Measurements from ENCODE around the gene FCHO1. TPM values are rescaled to one million over a fixed set of nuclear protein-coding genes. Genes with fewer than 3 reads are reported as not detected.

Gene FCHO1
- total and polyA plus RNA-seq, 10 of the 15 experiments (the other 5 are each of a cell fraction or from before 2014, with no cell fraction given), result 0.14 to 45.8 (median 15.8) TPM

DNA sequence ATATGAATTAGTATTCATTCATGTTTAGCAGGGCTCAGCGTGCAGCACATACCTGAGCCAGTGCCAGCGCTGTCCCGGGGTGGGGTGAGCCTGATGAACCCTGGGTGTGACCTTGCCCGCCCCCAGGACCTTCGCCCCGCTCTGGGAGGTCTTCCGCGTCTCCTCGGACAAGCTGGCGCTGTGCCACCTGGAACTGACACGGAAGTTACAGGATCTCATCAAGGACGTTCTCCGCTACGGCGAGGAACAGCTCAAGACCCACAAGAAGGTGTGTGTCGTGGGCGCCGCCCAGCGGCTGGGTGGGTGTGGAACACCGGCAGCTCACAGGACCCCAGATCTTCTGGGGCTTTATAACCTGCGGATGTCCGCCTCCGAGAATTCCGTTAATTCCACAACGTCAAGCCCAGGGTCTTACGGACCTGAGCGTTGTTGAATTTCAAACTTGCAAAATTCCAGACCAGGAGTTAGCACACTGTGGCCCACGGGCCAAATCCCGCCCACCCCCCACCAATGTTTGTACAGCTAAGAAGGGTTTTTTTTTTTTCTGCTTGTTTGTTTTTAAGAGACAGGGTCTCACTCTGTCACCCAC, 15.4 kb downstream of the FCHO1 start:
- WGBS (ENCODE audit: insufficient coverage, insufficient replicate concordance, low lambda C conversion rate, missing lambda C conversion rate), result 24% methylated on average over 29 of the region's 29 CpGs
- H3K36me3 ChIP-seq (ENCODE audit: control insufficient read depth in 2 of 2, insufficient read depth in 2 of 2, low read length in 1 of 2), result peaks cover 10 to 16% of the 10 kb centered on the region in 2 experiments
- no peak overlapping the region for H3K27ac ChIP-seq (ENCODE audit: control insufficient read depth, insufficient read depth)
- H3K9ac ChIP-seq (ENCODE audit: control insufficient read depth, insufficient read depth, low read length), result no peak overlapping the region
- no peaks in the 10 kb centered on the region for H3K79me2 ChIP-seq (ENCODE audit: control insufficient read depth, insufficient read depth, low read length)
- ATAC-seq (peak; percentile 84), DNase-seq (ENCODE audit: low read depth, low spot score) (no peak), FAIRE-seq (no peak)
- no peak overlapping the region for H3K4me3 ChIP-seq
- no peak overlapping the region for H2AFZ ChIP-seq (ENCODE audit: control insufficient read depth, low read depth, low read length)
- BruUV-seq (replicated peaks), result no TSS peak
- H3K9me3 ChIP-seq (replicated peaks; ENCODE audit: control insufficient read depth, insufficient read depth, low read length), result no peaks in the 10 kb centered on the region
- intact Hi-C loops (cut with micrococcal nuclease; ENCODE audit: unreplicated experiment) (loop anchor here (1.0 kb wide), 1 partner anchor 62 kb away; no protein-coding TSS in a partner anchor), in situ Hi-C loops (cut with MboI) (no loop called here)
- H3K27me3 ChIP-seq (replicated peaks in 1 of 2; ENCODE audit: control insufficient read depth in 2 of 2, insufficient read depth in 2 of 2, low read length in 1 of 2), result no peaks in the 10 kb centered on the region
- no peaks in the 10 kb centered on the region for H3K4me1 ChIP-seq (ENCODE audit: control insufficient read depth, insufficient read depth, low read length)
- ChIA-PET RAD21 (ENCODE audit: unreplicated experiment) (interaction anchor here (0.5 to 3.0 kb wide), 14 partner anchors 9 to 174 kb away, joined by 3 to 31 read pairs (median 6); partner anchors contain the start of genes FCHO1, MAP1S and RPL18A), POLR2A (interaction anchor here (0.6 to 1.2 kb wide), 5 partner anchors 9 to 47 kb away, joined by 3 to 4 read pairs (median 3); partner anchors contain the start of gene MAP1S), SMC1A (ENCODE audit: uncharacterized antibody, unreplicated experiment) (interaction anchor here (1.1 to 4.1 kb wide), 13 partner anchors 10 to 166 kb away, joined by 3 to 40 read pairs (median 6); partner anchors contain the start of genes CCDC124 and MAP1S), CTCF (interaction anchor here (0.6 to 8.0 kb wide), 28 partner anchors 8 to 144 kb away, joined by 3 to 108 read pairs (median 5); partner anchors contain the start of genes FCHO1, MAP1S and UNC13A)
- no peaks in the 10 kb centered on the region for H4K20me1 ChIP-seq (ENCODE audit: control insufficient read depth, insufficient read depth)
- TF ChIP-seq SMC3 (IDR thresholded peaks at IDR 0.05; ENCODE audit: borderline replicate concordance, low read length) (peak; percentile 86), REST (IDR thresholded peaks at IDR 0.05; ENCODE audit: low read depth, low read length) (no peak), CTCF (IDR thresholded peaks at IDR 0.05 in 2 of 3, conservative IDR thresholded peaks at IDR 0.05 in 1 of 3; ENCODE audit: control insufficient read depth in 2 of 3, extremely low read depth in 1 of 3, insufficient read depth in 1 of 3, low read depth in 3 of 3, low read length in 3 of 3) (peak; percentile 82 to 85 (median 84)), MEF2B (IDR thresholded peaks at IDR 0.05; ENCODE audit: partially characterized antibody, poor library complexity, severe bottlenecking) (no peak), ASH2L (IDR thresholded peaks at IDR 0.05; ENCODE audit: borderline replicate concordance, low read depth) (no peak), ZNF24 (IDR thresholded peaks at IDR 0.05) (no peak), PAX5 (IDR thresholded peaks at IDR 0.05; ENCODE audit: borderline replicate concordance, low read depth, low read length) (no peak), RAD21 (IDR thresholded peaks at IDR 0.05; ENCODE audit: insufficient read depth, low read depth, low read length) (peak; percentile 87), GABPA (IDR thresholded peaks at IDR 0.05; ENCODE audit: low read depth) (no peak), YY1 (IDR thresholded peaks at IDR 0.05; ENCODE audit: low read depth, low read length) (peak; percentile 53), IKZF1 (conservative IDR thresholded peaks at IDR 0.05) (0 out of 2 replicates have a peak, but pooled peaks have one; percentile 19), NFIC (IDR thresholded peaks at IDR 0.05; ENCODE audit: low read depth, low read length) (no peak), LARP7 (IDR thresholded peaks at IDR 0.05) (0 out of 2 replicates have a peak, but pooled peaks have one; percentile 33)
- no peak overlapping the region for H3K4me2 ChIP-seq (ENCODE audit: control insufficient read depth, insufficient read depth)

Measured in GM12878 (cell line).